Measurements from ENCODE around the gene CYP1B1.

The CYP1B1 gene

GRCh38 chr2:38076710-38077430 is 919 bp upstream of the CYP1B1 start:
- DNase-seq (ENCODE audit: low read depth in 2 of 2): no peak

GRCh38 chr2:38076152-38076709 is 280 bp upstream of the CYP1B1 start:
- DNase-seq (ENCODE audit: low read depth in 2 of 2): no peak

GRCh38 chr2:38074764-38075506 is 1.0 kb downstream of the CYP1B1 start:
- no peak for DNase-seq (ENCODE audit: low read depth in 2 of 2)

GRCh38 chr2:38074058-38074763 is 1.7 kb downstream of the CYP1B1 start:
- no peak for DNase-seq (ENCODE audit: low read depth in 2 of 2)

- DNase-seq (ENCODE audit: low read depth in 2 of 2): no peak
Observed at GRCh38 chr2:38073211-38074057, 2.5 kb downstream of the CYP1B1 start.

- DNase-seq (ENCODE audit: low read depth in 2 of 2): no peak
Observed at GRCh38 chr2:38070438-38070837, 5.5 kb downstream of the CYP1B1 start.

- DNase-seq (ENCODE audit: low read depth in 2 of 2): no peak
Observed at GRCh38 chr2:38068234-38068633, 7.7 kb downstream of the CYP1B1 start.

GRCh38 chr2:38066421-38067115 is 9.4 kb downstream of the CYP1B1 start:
- DNase-seq (ENCODE audit: low read depth in 2 of 2): no peak

- DNase-seq (ENCODE audit: low read depth in 2 of 2): no peak
Observed at GRCh38 chr2:38065502-38066135, 10.3 kb downstream of the CYP1B1 start.

GRCh38 chr2:38064801-38065501 is 11.0 kb downstream of the CYP1B1 start:
- DNase-seq (ENCODE audit: low read depth in 2 of 2): no peak

GRCh38 chr2:38060236-38061018 is 15.5 kb downstream of the CYP1B1 start:
- DNase-seq (ENCODE audit: low read depth in 2 of 2): no peak

- no peak for DNase-seq (ENCODE audit: low read depth in 2 of 2)
Observed at GRCh38 chr2:38057651-38058410, 18.1 kb downstream of the CYP1B1 start.

- no peak for DNase-seq (ENCODE audit: low read depth in 2 of 2)
Observed at GRCh38 chr2:38056216-38056615, 19.7 kb downstream of the CYP1B1 start.

- DNase-seq (ENCODE audit: low read depth in 2 of 2): no peak
Observed at GRCh38 chr2:38045811-38046210, 30.1 kb downstream of the CYP1B1 start.

- DNase-seq (ENCODE audit: low read depth in 2 of 2): no peak
Observed at GRCh38 chr2:38039121-38039910, 36.6 kb downstream of the CYP1B1 start.

- DNase-seq (ENCODE audit: low read depth in 2 of 2): no peak
Observed at GRCh38 chr2:38038682-38039081, 37.3 kb downstream of the CYP1B1 start.
